HG02588 (cell line): ENCODE data around the gene JDP2.

Experiments used
- ATAC-seq: cut with Tn5 transposase; IDR thresholded peaks from one replicate; pipeline ENCODE4 v1.9.1; 2021; ENCODE audit warnings: mild to moderate bottlenecking, moderate library complexity; ENCODE audit not compliant: unreplicated experiment

The JDP2 gene

DNA sequence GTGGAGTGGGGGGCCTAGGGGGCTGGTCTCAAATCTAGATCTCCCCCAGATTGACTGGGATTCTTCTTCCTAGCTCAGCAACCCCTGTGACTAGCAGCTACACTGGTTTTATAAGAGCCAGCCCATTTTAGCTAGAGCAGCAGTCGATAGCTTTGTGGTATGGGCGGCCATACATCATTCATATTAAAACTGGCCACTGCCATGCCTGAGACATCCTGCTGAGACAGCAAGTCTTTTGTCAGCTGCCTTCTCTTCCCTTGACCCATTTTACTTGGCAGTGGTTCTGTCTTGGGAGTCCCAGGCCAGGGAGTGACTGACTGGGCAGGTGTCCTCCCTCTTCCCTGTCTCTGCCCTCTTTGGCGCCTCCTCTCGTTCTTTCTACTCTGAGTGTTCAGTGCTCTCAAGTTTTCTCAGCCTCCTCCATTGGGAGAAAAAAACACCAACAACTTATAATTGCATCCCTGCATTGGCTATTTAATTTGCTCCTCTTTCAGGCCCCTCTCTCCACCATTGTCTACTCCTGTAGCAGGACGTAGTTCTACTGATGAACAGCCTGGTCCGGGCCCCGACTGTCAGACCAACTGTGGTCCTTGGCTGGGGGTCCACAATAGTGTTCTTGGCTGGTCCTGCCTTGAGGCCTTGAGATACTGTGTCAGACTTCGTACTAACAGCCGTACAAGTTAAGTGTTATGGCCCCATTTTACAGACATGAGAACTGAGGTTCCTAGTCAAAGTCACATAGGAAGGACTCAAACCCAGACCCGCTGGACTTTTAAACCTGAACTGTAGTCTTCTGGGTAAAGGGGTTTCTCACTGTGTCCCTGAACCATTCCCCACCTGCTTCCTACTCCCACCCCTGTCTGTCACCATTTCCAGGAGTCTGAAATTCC lies 18.3 kb upstream of the JDP2 start:
- ATAC-seq = no peak

GRCh38 chr14:75411214-75411540 lies 16.6 kb upstream of the JDP2 start:
- ATAC-seq = no peak

GRCh38 chr14:75413013-75413412 lies 14.8 kb upstream of the JDP2 start:
- ATAC-seq = no peak

GRCh38 chr14:75417674-75418073 lies 10.1 kb upstream of the JDP2 start:
- no peak for ATAC-seq

- ATAC-seq = no peak
Observed at GRCh38 chr14:75418850-75419768, 8.7 kb upstream of the JDP2 start.

DNA sequence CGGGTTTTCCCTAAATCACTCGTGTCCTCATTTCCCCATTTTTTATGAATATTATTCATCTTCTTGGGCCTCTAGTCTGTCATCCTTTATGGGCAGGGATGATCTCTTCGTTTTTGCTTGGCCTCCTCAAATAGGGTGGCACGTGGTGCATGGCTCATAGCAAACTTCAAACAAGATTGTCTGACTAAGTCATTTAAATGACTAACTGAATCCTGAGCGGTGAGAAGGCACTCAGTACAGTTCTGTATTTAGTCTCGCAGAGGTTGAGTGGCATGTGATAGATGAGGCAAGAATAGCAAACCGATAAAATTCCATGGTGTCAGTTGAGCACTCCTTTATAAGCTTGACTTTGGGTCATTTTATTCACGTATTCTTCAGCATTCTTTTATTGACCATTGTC lies 5.7 kb upstream of the JDP2 start:
- no peak for ATAC-seq

GRCh38 chr14:75424496-75424895 lies 3.3 kb upstream of the JDP2 start:
- ATAC-seq = no peak

GRCh38 chr14:75425446-75425845 lies 2.4 kb upstream of the JDP2 start:
- ATAC-seq = no peak

DNA sequence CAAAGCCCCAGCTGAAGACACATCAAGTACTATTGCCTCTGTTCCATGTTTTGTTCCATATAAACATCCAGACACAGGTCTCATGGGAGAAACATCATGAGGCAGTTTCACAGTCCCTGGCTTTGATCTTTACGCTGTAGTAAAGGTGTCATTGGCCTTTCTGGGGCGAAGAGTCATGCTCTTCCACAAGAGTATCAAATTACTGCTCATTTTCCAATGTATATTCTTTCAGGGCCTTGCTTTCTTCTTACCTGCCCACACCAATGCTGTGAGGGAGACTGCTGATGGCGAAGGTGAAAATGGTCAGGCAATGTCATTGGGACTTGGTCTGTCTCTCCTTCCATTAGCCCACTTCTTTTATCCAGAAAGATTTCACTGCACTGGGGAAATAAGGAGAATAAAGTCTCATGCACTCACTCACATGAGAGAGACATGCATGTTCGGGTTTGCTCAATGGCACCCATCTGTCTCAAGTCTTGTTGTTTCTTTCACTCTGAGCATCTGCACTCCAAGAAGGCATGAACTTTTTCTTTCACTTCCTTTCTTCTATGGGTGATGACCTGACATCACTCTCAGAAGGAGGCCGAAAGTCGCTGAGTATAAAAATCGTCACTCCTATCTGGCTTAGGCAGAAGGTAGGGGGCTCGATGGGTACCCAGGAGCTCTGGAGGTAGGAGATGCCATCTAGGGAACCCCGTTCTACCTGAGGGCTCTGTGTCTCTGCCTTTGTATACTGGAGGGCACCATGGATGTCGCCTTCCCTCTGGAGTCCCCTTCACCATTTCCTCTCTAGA lies 1.3 kb upstream of the JDP2 start:
- ATAC-seq = peak; percentile 53

DNA sequence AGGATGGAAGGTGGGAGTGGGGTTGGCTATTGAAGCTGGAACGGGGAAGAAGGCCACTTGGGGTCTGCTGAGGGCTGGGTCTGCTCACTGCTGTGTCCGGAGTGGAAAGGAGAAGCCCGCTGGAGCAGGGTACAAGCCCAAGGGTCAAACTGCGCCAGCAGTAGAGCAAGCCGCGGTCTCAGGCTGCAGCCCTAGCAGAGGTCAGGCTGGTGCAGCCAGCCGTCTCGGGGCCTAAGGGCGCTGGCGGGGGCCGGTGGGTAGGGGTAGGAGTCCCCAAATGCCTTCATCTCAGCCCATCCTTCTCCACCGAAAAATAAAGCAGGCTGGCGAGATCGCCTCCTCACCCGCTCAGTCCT lies 718 bp upstream of the JDP2 start:
- ATAC-seq = peak; percentile 24

GRCh38 chr14:75428230-75429104 lies 645 bp downstream of the JDP2 start:
- ATAC-seq = peak; percentile 14

DNA sequence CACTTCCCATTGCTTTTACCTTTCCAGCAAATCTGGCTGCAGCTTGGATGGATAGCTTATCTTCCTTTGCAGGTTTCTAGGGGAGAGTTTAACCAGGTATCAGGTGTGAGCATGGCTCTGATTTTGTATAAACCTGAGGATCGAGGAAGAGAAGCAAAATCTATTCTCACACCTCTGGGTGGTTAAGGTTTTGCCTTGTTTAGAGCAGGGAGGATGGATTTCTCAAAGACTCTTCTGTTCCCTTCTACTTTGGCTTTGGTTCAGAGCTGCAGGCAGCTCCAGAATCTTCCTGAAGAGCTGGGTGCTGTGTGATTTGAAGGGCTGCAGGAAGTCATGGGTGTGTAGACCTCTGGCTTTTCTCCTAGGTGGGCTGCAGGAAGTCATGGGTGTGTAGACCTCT lies 1.7 kb downstream of the JDP2 start:
- ATAC-seq = no peak

DNA sequence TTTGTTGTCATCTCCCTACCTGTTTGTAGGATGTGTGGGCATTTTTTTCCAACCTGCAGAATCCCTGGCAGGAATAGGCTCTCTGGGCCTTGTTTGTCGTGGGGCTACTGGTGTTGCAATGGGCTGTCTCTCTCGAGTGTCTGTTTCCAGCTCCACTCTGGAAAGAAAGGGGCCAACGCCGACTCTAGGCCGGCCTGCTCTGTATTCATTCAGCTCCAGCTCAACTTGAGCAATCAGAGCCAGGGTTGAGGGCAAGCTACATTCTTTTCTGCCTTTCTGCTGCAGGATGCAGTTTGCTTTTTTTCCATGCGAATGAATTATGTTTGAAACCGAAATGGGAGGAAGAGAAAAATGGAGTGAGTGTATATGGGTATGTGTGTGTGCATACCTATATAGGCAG lies 2.3 kb downstream of the JDP2 start:
- ATAC-seq = no peak

DNA sequence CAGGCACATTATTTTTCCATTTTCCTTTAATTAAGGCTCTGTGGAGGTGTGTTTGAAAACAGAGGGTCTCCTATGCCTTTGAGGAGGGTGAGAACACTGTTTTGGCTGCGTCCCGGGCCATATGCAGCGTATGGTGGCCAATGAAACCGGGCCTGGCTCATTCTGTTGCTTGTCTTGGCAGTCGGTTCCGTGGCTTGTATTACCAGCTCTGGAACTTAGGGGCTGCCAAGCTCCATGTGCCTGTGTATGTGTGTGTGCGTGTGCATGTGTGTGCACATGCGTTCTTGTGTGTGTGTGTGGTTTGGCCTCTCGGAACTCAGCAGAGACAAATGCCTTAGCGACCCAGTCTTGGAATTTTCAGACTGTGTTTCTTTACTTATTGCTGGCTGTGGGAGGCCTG lies 2.7 kb downstream of the JDP2 start:
- no peak for ATAC-seq

DNA sequence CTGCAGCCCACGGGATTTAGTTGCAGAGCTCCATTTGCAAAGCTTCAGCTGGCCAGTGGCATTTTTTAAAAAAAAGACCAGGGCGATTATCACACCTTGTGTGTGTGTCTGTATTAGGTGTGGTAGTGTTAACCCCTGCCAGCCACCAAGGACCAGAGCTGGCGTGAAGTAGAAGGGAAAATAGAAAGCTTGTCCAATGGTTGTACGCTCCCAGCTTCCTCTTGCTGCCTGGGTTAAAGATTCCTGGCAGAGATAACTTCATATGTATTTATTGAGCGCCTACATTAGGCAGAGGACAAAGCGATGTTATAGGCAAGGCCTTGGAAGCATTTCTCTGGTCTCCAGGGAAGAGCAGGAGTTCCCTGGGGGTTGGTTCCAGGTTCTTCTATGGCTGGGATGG lies 3.2 kb downstream of the JDP2 start:
- no peak for ATAC-seq

- ATAC-seq = no peak
Observed at GRCh38 chr14:75431827-75432226, 4.0 kb downstream of the JDP2 start.

DNA sequence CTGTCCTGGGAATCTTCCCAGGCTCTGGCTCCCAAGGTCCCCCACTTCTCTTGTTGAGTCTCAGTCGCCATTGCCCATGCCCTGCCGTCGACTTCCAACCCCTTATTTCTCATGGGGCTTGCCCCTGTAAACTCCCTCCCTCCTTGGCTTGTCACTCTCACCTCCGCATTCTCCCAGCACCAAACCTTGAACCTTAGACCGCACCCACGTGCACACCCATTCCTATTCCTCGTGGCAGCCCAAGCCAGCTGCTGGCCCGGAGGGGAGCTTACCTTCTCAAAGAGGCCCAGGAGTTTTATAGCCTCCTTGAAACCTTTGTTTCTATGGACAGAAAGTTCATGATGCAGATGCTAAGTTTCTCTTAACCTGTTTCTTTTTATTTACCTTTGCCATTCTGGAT lies 4.6 kb downstream of the JDP2 start:
- ATAC-seq = no peak

- ATAC-seq = no peak
Observed at GRCh38 chr14:75433631-75434071, 5.8 kb downstream of the JDP2 start.

DNA sequence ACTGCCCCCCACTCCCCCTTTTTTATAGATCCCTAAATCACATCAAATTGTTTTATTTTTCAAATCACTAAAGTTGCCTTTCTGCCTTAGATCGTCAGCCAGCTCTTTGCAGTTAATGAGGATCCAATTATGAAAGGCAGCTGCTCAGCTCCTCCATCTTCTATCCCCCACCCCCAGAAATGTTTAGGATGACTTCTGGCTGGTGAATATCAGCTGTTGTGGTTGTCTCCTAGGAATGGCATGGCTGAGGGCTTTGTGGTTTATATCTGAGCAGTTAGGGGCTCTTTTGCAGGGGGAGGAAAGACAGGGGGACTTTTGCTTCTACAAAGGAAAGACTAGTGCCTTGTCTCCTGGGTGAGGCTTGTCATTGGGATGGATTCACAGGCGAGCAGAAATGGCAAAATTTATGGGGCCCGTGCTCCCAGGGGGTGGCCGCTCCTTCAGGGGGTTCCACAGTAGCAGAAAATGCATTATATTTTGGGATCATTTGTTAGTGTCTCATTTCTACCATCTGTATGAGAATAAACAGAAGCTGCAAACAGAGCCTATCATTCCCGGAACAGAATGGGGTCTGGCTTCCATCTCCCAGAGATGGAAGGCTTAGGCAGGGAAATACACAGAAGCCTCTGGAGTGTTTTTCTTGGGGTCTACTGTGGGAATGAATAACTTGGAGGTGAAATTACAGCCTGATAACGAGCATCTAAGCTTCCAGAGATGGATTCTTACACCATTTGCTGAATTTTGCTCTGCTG lies 6.5 kb downstream of the JDP2 start:
- no peak for ATAC-seq

DNA sequence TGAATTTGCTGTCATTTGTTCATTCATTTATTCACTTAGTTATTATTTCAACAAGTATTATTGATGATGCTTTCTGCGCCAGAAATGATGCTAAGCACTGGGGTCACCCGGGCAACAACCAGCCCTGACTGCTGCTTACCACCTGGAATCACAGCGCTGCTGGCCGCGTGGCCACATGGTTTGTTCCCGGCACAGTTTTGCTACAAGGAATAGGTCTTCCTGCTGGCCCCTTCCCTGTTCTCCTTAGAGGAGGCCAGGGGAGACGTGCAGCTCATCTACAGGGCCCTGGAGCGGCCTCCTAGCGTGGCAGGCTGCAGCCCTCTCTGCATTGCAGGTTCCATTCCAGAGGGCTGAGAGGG lies 7.0 kb downstream of the JDP2 start:
- ATAC-seq = no peak
